ENCODE measurements around the gene SLC39A9. TPM values are rescaled to one million over a fixed set of nuclear protein-coding genes. Genes with fewer than 3 reads are reported as not detected.

The SLC39A9 gene
- total RNA-seq, 1 experiment from 2014 or later: 80.2 TPM

DNA sequence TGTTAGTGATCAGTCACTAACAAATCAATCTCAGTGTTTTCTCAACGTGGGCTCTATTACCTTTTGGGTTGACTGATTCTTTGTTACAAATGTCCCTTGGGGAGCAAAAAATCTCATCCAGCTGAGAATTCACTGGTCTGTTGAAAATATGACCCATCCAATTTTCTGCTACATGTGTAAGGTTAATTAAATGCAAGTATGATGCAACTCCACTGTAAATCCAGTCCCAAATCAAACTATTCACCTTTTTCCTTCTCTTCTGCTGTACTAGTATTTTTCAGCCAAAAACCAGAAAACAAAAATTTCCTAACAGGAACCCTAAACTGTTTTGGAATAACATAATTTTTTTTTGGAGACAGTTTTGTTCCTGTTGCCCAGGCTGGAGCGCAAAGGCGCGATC is 2.6 kb upstream of the SLC39A9 start:
- intact Hi-C loops (cut with micrococcal nuclease): no loop called here
- peaks cover 15% of the 10 kb centered on the region; the same call in 1 of the 2 replicates for H4K20me1 ChIP-seq (ENCODE audit: insufficient read depth)
- H3K4me2 ChIP-seq (ENCODE audit: low read length): 0 out of 2 replicates have a peak overlapping the region, but pooled peaks have one; percentile 92
- no TSS peak for BruUV-seq (replicated peaks)
- no peaks in the 10 kb centered on the region for H3K9me3 ChIP-seq (ENCODE audit: control insufficient read depth in 1 of 2, insufficient read depth in 1 of 2, low read depth in 1 of 2, low read length in 2 of 2)
- ChIA-PET RAD21 (ENCODE audit: low non-redundant PET in 1 of 2, low total read pairs in 2 of 2, uncharacterized antibody in 2 of 2, unreplicated experiment in 2 of 2) (no interaction called here), POLR2A (no interaction called here), CTCF (no interaction called here)
- no peaks in the 10 kb centered on the region for H3K27me3 ChIP-seq (ENCODE audit: insufficient read depth, low read length)
- H2AFZ ChIP-seq (ENCODE audit: low read depth, low read length, poor library complexity, severe bottlenecking): no peak overlapping the region
- peaks cover 15 to 19% of the 10 kb centered on the region in 2 experiments; a peak in 3 of 4 replicates for H3K4me1 ChIP-seq (ENCODE audit: control insufficient read depth in 1 of 2, insufficient read depth in 2 of 2, low read length in 2 of 2)
- 0 out of 2 replicates have a peak overlapping the region, but pooled peaks have one; percentile 3 for H3K9ac ChIP-seq (ENCODE audit: low read length)
- ATAC-seq (no peak), DNase-seq (ENCODE audit: low read depth, low spot score) (no peak)
- peaks cover 97% of the 10 kb centered on the region for H3K79me2 ChIP-seq (ENCODE audit: insufficient read depth, low read length)
- peaks cover 45 to 54% of the 10 kb centered on the region in 2 experiments for H3K36me3 ChIP-seq (ENCODE audit: control insufficient read depth in 1 of 2, insufficient read depth in 2 of 2, low read length in 2 of 2)
- H3K9me2 ChIP-seq (ENCODE audit: insufficient read depth): no peaks in the 10 kb centered on the region
- H3K27ac ChIP-seq (ENCODE audit: low read depth, low read length): no peak overlapping the region
- no peak for TF ChIP-seq CBX3 (IDR thresholded peaks at IDR 0.05; ENCODE audit: low read depth)
- no peak for TF ChIP-seq TCF7L2 (IDR thresholded peaks at IDR 0.05; ENCODE audit: borderline replicate concordance, extremely low read depth, insufficient read depth, insufficient read length)
- TF ChIP-seq JUND (IDR thresholded peaks at IDR 0.05): no peak
- no peak for TF ChIP-seq EZH2 (IDR thresholded peaks at IDR 0.05)
- TF ChIP-seq RAD21 (IDR thresholded peaks at IDR 0.05; ENCODE audit: low read depth): no peak
- no peak overlapping the region for H3K4me3 ChIP-seq (replicated peaks in 1 of 2; ENCODE audit: low read depth in 1 of 2, low read length in 2 of 2)

DNA sequence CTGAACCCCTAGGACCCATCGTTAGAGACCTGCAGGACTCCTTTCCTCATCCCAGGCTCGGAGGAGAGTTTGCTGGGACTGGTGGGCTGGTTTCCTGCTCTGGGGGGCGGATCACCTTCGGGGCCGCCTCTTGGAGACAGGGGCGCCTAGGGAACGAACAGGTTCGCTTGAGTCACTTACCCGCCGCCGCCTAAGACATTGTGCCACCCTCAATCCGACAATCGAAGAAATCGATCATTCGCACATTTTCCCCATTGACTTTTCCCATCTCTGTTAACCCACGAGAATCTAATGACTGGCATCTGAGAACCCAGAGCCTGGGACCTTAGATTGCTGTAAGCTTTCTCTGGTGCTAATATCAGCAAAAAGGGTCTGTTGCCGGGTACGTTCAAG is 322 bp downstream of the SLC39A9 start:
- DNase-seq (ENCODE audit: low read depth, low spot score) (no peak), ATAC-seq (peak; percentile 56)
- H3K79me2 ChIP-seq (ENCODE audit: insufficient read depth, low read length): peaks cover 97% of the 10 kb centered on the region
- peak overlapping the region; percentile 94 to 95 for H3K4me3 ChIP-seq (replicated peaks in 1 of 2; ENCODE audit: low read depth in 1 of 2, low read length in 2 of 2)
- TF ChIP-seq SRF (IDR thresholded peaks at IDR 0.05; ENCODE audit: low read depth): no peak
- no peak for TF ChIP-seq RAD21 (IDR thresholded peaks at IDR 0.05; ENCODE audit: low read depth)
- TF ChIP-seq, protein P1, sequence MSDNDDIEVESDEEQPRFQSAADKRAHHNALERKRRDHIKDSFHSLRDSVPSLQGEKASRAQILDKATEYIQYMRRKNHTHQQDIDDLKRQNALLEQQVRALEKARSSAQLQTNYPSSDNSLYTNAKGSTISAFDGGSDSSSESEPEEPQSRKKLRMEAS (IDR thresholded peaks at IDR 0.05): no peak
- TF ChIP-seq JUND (IDR thresholded peaks at IDR 0.05): no peak
- TF ChIP-seq EZH2phosphoT487 (IDR thresholded peaks at IDR 0.05; ENCODE audit: borderline replicate concordance): no peak
- TF ChIP-seq, protein P2, sequence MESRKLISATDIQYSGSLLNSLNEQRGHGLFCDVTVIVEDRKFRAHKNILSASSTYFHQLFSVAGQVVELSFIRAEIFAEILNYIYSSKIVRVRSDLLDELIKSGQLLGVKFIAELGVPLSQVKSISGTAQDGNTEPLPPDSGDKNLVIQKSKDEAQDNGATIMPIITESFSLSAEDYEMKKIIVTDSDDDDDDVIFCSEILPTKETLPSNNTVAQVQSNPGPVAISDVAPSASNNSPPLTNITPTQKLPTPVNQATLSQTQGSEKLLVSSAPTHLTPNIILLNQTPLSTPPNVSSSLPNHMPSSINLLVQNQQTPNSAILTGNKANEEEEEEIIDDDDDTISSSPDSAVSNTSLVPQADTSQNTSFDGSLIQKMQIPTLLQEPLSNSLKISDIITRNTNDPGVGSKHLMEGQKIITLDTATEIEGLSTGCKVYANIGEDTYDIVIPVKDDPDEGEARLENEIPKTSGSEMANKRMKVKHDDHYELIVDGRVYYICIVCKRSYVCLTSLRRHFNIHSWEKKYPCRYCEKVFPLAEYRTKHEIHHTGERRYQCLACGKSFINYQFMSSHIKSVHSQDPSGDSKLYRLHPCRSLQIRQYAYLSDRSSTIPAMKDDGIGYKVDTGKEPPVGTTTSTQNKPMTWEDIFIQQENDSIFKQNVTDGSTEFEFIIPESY (IDR thresholded peaks at IDR 0.05; ENCODE audit: extremely low read depth, insufficient replicate concordance, low read length): no peak
- no peak for TF ChIP-seq SP1 (IDR thresholded peaks at IDR 0.05; ENCODE audit: low read depth)
- TF ChIP-seq, protein P3, sequence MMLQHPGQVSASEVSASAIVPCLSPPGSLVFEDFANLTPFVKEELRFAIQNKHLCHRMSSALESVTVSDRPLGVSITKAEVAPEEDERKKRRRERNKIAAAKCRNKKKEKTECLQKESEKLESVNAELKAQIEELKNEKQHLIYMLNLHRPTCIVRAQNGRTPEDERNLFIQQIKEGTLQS (IDR thresholded peaks at IDR 0.05): no peak
- no peak for TF ChIP-seq POLR2A (IDR thresholded peaks at IDR 0.05; ENCODE audit: borderline replicate concordance, extremely low read depth, insufficient read depth, insufficient read length)
- H3K27me3 ChIP-seq (ENCODE audit: insufficient read depth, low read length): no peaks in the 10 kb centered on the region
- no peaks in the 10 kb centered on the region for H3K9me2 ChIP-seq (ENCODE audit: insufficient read depth)
- H3K4me2 ChIP-seq (ENCODE audit: low read length): peak overlapping the region; percentile 92
- peaks cover 7% of the 10 kb centered on the region; the same call in 1 of the 2 replicates for H4K20me1 ChIP-seq (ENCODE audit: insufficient read depth)
- H3K36me3 ChIP-seq (ENCODE audit: control insufficient read depth in 1 of 2, insufficient read depth in 2 of 2, low read length in 2 of 2): peaks cover 23 to 29% of the 10 kb centered on the region in 2 experiments
- POLR2A ChIA-PET: interaction anchor here (1.3 to 1.4 kb wide), 2 partner anchors 31 to 242 kb away, joined by 3 to 4 read pairs; no protein-coding TSS in a partner anchor
- TSS peak; percentile 65 for BruUV-seq (replicated peaks)
- no peaks in the 10 kb centered on the region for H3K9me3 ChIP-seq (ENCODE audit: control insufficient read depth in 1 of 2, insufficient read depth in 1 of 2, low read depth in 1 of 2, low read length in 2 of 2)
- peaks cover 15 to 19% of the 10 kb centered on the region in 2 experiments; a peak in 3 of 4 replicates for H3K4me1 ChIP-seq (ENCODE audit: control insufficient read depth in 1 of 2, insufficient read depth in 2 of 2, low read length in 2 of 2)
- RAD21 ChIA-PET (ENCODE audit: low non-redundant PET in 1 of 2, low total read pairs in 2 of 2, uncharacterized antibody in 2 of 2, unreplicated experiment in 2 of 2): no interaction called here
- H3K9ac ChIP-seq (ENCODE audit: low read length): peak overlapping the region; percentile 98
- CTCF ChIA-PET: interaction anchor here (1.5 kb wide), 1 partner anchor 77 kb away, joined by 4 read pairs; no protein-coding TSS in a partner anchor
- peak overlapping the region; percentile 91 for H3K27ac ChIP-seq (ENCODE audit: low read depth, low read length)
- intact Hi-C loops (cut with micrococcal nuclease): no loop called here
- peak overlapping the region; percentile 47 for H2AFZ ChIP-seq (ENCODE audit: low read depth, low read length, poor library complexity, severe bottlenecking)
